Activated CD8-positive, alpha-beta T cell treated with anti-CD3 and anti-CD28 coated beads for 36 hours (primary cell): ENCODE measurements around the gene FRMD7. TPM values are rescaled to one million over a fixed set of nuclear protein-coding genes. Genes with fewer than 3 reads are reported as not detected.

ENCODE experiments used
- ATAC-seq: fragments of 200-7000 bp; cut with Tn5 transposase; one replicate; pipeline ENCODE4 v1.10.0; 2021; ENCODE audit warnings: mild to moderate bottlenecking, moderate library complexity
- CTCF ChIA-PET: fragments of 350-600 bp; sonication (Branson Sonifier 250); formaldehyde crosslinking; loops from one replicate; lab custom pipeline; 2021; ENCODE audit warnings: antibody characterized with exemption; lab: Charles Lee
- POLR2A ChIA-PET: fragments of 350-600 bp; sonication (Branson Sonifier 250); formaldehyde crosslinking; loops from one replicate; lab custom pipeline; 2021; ENCODE audit warnings: antibody characterized with exemption; lab: Charles Lee
- DNase-seq: peaks from one replicate; pipeline ENCODE4 v3.0.0-alpha.2; 2020
- H3K27ac Mint-ChIP-seq: one replicate; pipeline ENCODE4 v1.8.0; 2021; ENCODE audit warnings: mild to moderate bottlenecking, mixed read lengths
- H3K27me3 Mint-ChIP-seq: one replicate; pipeline ENCODE4 v1.8.0; 2021; ENCODE audit warnings: mixed read lengths
- H3K36me3 Mint-ChIP-seq: one replicate; pipeline ENCODE4 v1.8.0; 2021; ENCODE audit warnings: low read depth, mixed read lengths
- H3K4me1 Mint-ChIP-seq: one replicate; pipeline ENCODE4 v1.8.0; 2021; ENCODE audit warnings: low read depth, mixed read lengths
- H3K4me3 Mint-ChIP-seq: one replicate; pipeline ENCODE4 v1.8.0; 2021; ENCODE audit warnings: mild to moderate bottlenecking, moderate library complexity, mixed read lengths
- H3K9me3 Mint-ChIP-seq: one replicate; pipeline ENCODE4 v1.8.0; 2021; ENCODE audit warnings: mixed read lengths
- intact Hi-C: fragments of 100-400 bp; cut with micrococcal nuclease; formaldehyde crosslinking; loops from one replicate; pipeline ENCODE4 v1.10.0; 2022
- total RNA-seq, 2 experiments: library from RNA; stranded (reverse); gene quantifications; one replicate each; pipeline ENCODE4 v1.2.3, GENCODE V29; 2021
- TF ChIP-seq, protein P1 (sequence below): fragments of 200-600 bp; IDR thresholded peaks from one replicate; pipeline ENCODE4 v1.8.0; 2022; ENCODE audit warnings: antibody characterized with exemption, mild to moderate bottlenecking

FRMD7 gene
- total RNA-seq, 2 experiments from 2014 or later: not detected

DNA sequence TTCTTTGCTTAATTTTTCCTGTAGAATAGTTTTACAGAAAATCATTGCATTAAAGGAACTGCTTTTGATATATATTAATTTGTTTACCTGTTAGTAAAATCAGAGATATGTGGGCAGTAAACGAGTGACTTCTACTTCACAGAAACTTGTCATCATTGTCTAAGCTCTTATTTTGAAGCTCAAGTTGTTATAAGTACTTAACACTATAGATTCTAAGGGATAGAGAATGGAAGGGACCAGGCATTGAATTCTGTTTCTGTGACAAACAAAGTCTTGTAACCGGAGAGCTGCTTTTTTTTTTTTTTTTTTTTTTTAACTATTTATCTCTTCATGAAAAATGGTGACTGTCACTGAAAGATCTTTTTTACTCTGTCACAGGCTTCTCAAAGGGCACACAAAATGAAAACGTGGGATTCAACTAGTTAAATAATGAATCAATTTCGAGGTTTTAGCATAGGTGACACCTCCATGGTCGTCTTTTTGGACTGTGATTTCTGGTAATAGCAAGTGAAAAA lies 90.3 kb downstream of the FRMD7 start:
- no peaks in the 10 kb centered on the region for H3K27me3 Mint-ChIP-seq
- no peak overlapping the region for H3K27ac Mint-ChIP-seq
- POLR2A ChIA-PET: no interaction called here
- no peak overlapping the region for H3K4me3 Mint-ChIP-seq
- CTCF ChIA-PET: no interaction called here
- no peaks in the 10 kb centered on the region for H3K9me3 Mint-ChIP-seq
- H3K36me3 Mint-ChIP-seq: peaks cover 7% of the 10 kb centered on the region
- intact Hi-C loops: no loop called here
- TF ChIP-seq, protein P1, sequence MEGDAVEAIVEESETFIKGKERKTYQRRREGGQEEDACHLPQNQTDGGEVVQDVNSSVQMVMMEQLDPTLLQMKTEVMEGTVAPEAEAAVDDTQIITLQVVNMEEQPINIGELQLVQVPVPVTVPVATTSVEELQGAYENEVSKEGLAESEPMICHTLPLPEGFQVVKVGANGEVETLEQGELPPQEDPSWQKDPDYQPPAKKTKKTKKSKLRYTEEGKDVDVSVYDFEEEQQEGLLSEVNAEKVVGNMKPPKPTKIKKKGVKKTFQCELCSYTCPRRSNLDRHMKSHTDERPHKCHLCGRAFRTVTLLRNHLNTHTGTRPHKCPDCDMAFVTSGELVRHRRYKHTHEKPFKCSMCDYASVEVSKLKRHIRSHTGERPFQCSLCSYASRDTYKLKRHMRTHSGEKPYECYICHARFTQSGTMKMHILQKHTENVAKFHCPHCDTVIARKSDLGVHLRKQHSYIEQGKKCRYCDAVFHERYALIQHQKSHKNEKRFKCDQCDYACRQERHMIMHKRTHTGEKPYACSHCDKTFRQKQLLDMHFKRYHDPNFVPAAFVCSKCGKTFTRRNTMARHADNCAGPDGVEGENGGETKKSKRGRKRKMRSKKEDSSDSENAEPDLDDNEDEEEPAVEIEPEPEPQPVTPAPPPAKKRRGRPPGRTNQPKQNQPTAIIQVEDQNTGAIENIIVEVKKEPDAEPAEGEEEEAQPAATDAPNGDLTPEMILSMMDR: no peak
- H3K4me1 Mint-ChIP-seq: peaks cover 67% of the 10 kb centered on the region
- no peak for DNase-seq
- ATAC-seq: no peak

DNA sequence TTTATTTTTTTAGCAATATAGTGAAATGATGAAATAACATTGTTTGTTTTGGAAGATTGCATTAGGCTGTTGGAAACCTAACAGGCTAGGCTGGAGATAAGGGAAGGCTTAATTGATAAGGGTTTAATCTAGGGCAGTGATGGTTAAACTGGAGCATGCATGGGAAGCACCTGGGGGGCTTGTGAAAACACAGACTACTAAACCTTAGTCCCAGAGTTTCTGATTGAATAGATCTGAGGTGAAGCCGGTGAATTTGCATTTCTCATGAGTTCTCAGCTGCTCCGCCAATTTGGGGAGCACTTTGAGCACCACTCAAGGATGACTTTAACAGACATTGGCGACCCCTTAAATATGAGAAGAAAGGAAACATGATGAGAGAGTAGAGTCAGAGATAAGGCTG lies 93.2 kb downstream of the FRMD7 start:
- TF ChIP-seq, protein P1: no peak
- Mint-ChIP-seq H3K27me3 (no peaks in the 10 kb centered on the region), H3K4me1 (peaks cover 71% of the 10 kb centered on the region), H3K4me3 (no peak overlapping the region), H3K36me3 (peaks cover 18% of the 10 kb centered on the region), H3K27ac (peak overlapping the region; percentile 53), H3K9me3 (no peaks in the 10 kb centered on the region)
- intact Hi-C loops: no loop called here
- no peak for ATAC-seq
- ChIA-PET CTCF (interaction anchor here (0.6 kb wide), 1 partner anchor 37 kb away, joined by 3 read pairs; no protein-coding TSS in a partner anchor), POLR2A (no interaction called here)
- DNase-seq: no peak

DNA sequence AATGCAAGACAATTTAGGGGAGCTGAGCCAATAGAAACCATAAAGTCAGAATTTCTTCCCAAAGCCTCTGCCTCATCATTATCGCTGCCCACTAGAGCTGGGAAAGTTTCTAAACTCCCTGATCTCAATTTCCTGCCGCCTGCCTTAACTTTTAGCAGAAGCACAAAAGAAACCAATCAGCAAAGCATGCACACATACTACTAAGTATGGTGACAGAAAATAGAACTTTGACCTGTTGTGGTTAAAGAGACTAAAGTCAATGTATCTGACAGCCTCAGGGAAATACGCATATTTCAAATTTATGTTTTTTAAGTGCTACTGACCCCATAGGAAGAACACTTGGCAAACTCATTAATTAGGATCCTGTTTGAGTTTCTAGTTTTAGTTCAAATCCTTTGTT lies 94.7 kb downstream of the FRMD7 start:
- intact Hi-C loops: no loop called here
- no peak for DNase-seq
- TF ChIP-seq, protein P1: no peak
- ChIA-PET POLR2A (no interaction called here), CTCF (interaction anchor here (1.1 kb wide), 1 partner anchor 17 kb away, joined by 3 read pairs; no protein-coding TSS in a partner anchor)
- ATAC-seq: no peak
- Mint-ChIP-seq H3K36me3 (peaks cover 30% of the 10 kb centered on the region), H3K27ac (peak overlapping the region; percentile 46), H3K4me3 (no peak overlapping the region), H3K9me3 (no peaks in the 10 kb centered on the region), H3K4me1 (peaks cover 75% of the 10 kb centered on the region), H3K27me3 (no peaks in the 10 kb centered on the region)

DNA sequence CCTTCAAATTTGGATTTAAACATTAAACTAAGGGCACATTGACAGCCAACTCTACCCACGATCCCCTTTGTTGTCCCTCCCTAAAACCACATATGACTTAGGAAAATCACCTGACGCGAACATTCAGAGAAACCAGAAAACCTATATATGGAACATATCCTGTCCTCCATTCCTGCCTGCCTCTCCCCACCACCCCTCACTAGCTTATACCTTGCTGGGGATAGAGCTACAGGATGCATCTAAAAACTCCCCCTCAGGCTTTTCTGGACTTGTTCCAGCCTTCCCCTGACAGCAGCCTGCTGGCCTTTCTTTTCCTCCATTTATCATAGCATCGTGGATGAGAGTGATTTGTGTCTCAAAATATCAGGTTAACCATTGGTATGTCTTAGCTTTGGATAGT lies 96.0 kb downstream of the FRMD7 start:
- H3K4me3 Mint-ChIP-seq: peak overlapping the region; percentile 9
- peaks cover 35% of the 10 kb centered on the region for H3K36me3 Mint-ChIP-seq
- peak; percentile 38 for ATAC-seq
- intact Hi-C loops: no loop called here
- no peaks in the 10 kb centered on the region for H3K9me3 Mint-ChIP-seq
- ChIA-PET POLR2A (interaction anchor here (1.1 kb wide), 1 partner anchor 9 kb away, joined by 3 read pairs; no protein-coding TSS in a partner anchor), CTCF (no interaction called here)
- peaks cover 76% of the 10 kb centered on the region for H3K4me1 Mint-ChIP-seq
- DNase-seq: no peak
- H3K27ac Mint-ChIP-seq: peak overlapping the region; percentile 25
- TF ChIP-seq, protein P1: no peak
- no peaks in the 10 kb centered on the region for H3K27me3 Mint-ChIP-seq

DNA sequence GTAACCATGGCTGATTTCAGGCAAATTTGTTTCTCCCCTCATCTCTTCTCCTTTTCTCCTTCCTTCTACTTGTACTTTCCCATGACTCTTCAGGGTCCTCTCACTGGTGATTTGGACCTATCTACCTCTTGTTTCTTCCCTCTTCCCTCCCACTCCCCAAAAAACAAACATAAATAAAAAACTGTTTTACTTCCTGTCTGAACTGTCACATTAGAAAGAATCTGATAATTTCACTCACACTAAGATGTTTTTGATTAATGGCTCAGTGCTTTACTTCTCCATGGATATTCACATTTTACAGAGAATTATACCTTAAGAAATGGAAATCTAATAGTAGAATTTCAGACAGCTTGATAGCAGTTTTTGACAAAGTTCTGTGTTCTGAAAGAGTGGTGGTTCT lies 97.6 kb downstream of the FRMD7 start:
- Mint-ChIP-seq H3K4me3 (no peak overlapping the region), H3K9me3 (no peaks in the 10 kb centered on the region), H3K27me3 (no peaks in the 10 kb centered on the region), H3K4me1 (peaks cover 72% of the 10 kb centered on the region), H3K27ac (peak overlapping the region; percentile 24), H3K36me3 (peaks cover 36% of the 10 kb centered on the region)
- ChIA-PET POLR2A (no interaction called here), CTCF (no interaction called here)
- TF ChIP-seq, protein P1: no peak
- no peak for DNase-seq
- ATAC-seq: no peak
- intact Hi-C loops: no loop called here

Other genes with a start within 250 kb of the FRMD7 start
- 10 to 100 TPM; 75.4 to 79.9 TPM for gene STK26, start 104.7 kb downstream of the FRMD7 start, total RNA-seq
- 10 to 100 TPM; 28.7 to 30.1 TPM for gene RAP2C, start 91.4 kb upstream of the FRMD7 start, total RNA-seq